ENCODE results near the gene RALBP1. TPM values are rescaled to one million over a fixed set of nuclear protein-coding genes. Genes with fewer than 3 reads are reported as not detected.

The RALBP1 gene
- total RNA-seq, 1 experiment from 2014 or later, result 64.0 TPM

Other genes with a start within 250 kb of the RALBP1 start
- 44.7 and 52.8 TPM in 2 replicates for gene TWSG1, start 140.7 kb upstream of the RALBP1 start, total RNA-seq (2014; rRNA removed; shearing (Covaris generic))
- 82.5 and 86.4 TPM in 2 replicates for gene PPP4R1, start 139.0 kb downstream of the RALBP1 start, total RNA-seq (2014; rRNA removed; shearing (Covaris generic))
- 36.8 and 53.6 TPM in 2 replicates for gene RAB31, start 232.8 kb downstream of the RALBP1 start, total RNA-seq (2014; rRNA removed; shearing (Covaris generic))